DMS53 treated with DMSO at 0.1 percent for 48 hours (cell line): Measurements from ENCODE around the gene SNX7.

Experiments
- DNase-seq: peaks from one replicate; lab custom pipeline; 2025; ENCODE audit not compliant: unreplicated experiment; lab: John Stamatoyannopoulos, UW

Gene SNX7

DNA sequence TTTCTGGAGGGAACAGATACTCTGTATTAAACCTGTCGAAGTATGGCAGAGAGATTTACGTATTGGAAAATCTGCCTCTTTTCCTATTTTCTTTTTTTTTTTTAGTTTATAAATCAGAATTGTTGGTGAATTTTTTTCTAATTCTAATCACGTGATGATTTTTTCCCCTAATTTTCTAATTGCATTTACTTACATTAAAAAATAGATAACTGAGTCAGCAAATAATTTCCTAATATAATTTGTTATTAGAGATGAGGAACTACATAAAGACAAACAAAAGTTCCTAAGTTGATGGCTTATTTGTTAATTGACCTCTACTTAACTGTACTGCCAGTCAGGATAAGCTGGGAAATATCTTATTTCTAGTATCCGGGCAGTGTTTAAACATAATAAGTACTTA, 34.6 kb downstream of the SNX7 start:
- DNase-seq = no peak

GRCh38 chr1:98697781-98698180, 36.3 kb downstream of the SNX7 start:
- DNase-seq = no peak

DNA sequence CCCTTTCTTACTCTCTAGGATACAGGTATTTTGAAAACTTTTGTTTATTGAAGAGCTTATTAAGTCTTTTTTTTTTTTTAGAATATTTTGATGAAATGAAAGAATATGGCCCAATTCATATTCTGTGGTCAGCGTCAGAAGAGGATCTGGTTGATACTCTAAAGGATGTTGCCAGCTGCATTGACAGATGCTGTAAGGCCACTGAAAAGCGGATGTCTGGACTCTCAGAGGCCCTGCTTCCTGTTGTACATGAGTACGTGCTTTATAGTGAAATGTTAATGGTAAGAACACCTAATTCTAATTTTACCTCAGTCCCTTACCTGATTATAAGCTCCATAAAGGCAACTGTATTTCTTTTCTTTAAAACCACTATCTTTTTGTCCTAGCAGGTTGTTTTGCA, 37.1 kb downstream of the SNX7 start:
- DNase-seq = no peak

DNA sequence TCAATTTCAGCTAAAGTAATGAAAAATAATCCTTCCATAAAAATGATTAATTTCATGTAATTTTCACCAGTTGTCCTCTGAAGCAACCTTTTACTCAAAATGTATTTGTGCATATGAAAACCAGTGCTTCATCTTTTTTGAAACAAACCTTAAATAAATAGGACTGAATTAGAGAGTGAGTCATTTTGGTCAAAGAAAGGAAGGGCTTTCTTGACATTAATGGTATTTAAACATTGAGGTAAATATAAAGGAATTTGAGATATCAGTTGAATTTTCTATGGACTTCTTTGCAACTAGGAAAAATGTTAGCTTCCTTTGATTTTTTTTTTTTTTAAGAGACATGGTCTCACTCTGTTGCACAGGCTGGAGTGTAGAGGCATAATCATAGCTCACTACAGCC, 38.7 kb downstream of the SNX7 start:
- peak; percentile 10 for DNase-seq

- DNase-seq = no peak
Observed at GRCh38 chr1:98702976-98703375, 41.5 kb downstream of the SNX7 start.

GRCh38 chr1:98704474-98704873, 43.0 kb downstream of the SNX7 start:
- DNase-seq = no peak

DNA sequence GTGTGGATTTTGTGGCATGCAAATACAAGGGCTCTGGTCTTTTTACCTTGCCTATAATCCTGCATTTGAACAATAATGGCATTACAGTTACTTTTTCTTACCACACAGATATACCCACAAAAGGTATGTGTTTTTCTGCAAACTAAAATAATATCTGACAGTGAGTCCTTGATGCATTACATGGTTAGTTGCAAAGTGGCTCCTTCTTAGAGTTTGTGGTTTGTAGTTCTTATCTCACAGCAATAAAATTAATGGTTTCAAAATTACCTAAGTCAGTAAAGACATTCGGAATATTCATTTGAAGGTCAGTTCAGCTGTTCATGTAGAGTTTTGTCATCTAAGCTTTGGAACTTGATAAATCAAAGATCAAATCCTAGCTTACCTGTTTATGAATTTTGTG, 43.5 kb downstream of the SNX7 start:
- DNase-seq = no peak

GRCh38 chr1:98705591-98705990, 44.1 kb downstream of the SNX7 start:
- no peak for DNase-seq

DNA sequence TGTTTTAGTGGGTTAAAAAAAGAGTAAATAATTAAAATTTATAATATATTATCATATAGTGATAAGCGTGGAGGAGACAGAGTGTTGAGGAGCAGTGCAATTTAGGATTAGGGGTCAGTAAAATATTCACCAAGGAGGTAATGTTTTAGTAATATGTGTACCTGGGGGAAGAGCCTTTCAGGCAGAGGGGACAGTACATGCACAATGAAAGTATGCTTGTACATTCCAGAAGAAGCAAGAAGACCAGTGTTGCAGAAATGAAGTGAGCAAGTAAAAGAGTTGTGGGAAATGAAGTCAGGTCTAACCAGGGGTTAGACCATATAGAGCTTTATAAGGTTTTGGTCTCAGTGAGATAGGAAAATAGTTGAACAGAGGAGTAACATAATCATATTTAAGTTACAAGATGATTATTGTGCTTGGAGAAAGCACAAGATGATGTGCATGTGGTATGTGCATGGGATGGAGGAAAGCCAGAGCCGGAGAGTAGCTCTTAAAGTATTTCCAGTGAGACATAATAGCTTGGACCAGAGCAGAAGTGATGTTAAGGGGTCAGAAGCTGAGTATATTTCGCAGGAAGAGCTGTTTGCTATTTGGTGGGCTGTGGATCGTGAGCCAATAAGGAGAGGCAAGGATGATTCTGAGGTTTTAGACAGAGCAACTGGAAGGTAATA, 44.8 kb downstream of the SNX7 start:
- no peak for DNase-seq

- no peak for DNase-seq
Observed at GRCh38 chr1:98707556-98707955, 46.0 kb downstream of the SNX7 start.

- DNase-seq = no peak
Observed at GRCh38 chr1:98709906-98710305, 48.4 kb downstream of the SNX7 start.

- no peak for DNase-seq
Observed at GRCh38 chr1:98723574-98723973, 62.1 kb downstream of the SNX7 start.

DNA sequence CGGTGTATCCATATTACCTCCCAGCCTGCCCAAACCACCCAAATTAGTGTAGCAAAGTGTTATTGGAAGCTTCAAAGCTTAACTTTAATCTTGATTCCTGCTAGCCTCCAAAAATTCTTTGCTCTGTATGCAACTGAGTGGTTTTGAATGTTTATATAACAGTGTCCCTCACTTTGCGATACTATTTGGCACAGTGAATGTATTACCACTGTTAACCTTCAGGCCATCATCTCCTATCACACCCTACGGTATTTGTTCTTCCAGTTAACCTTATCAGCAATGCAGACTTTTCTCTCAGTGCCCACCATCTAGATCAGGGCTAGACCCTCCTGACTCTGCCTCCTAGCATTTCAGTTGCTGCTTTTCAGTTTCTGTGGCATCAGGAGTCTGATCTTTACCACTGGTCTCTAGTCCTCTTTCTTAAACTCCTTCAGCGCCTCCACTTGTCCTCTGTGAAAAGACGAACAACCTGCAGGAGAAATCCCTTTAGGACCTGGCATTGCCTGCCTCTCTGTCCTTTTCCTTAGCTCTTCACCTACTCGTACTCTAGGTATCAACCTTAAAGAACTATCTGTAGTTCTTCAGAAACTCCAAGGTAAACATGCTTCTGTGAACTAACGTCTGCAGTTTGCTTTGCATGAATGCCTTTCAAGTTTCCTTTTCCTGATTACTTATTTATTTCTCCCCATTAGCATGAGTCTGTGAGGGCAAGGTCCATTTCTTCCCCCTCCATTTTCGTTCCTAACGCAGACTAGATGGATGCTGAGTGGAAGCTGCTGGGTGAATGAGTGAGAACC, 71.7 kb downstream of the SNX7 start:
- peak; percentile 92 for DNase-seq

- DNase-seq = no peak
Observed at GRCh38 chr1:98733782-98734112, 72.2 kb downstream of the SNX7 start.

DNA sequence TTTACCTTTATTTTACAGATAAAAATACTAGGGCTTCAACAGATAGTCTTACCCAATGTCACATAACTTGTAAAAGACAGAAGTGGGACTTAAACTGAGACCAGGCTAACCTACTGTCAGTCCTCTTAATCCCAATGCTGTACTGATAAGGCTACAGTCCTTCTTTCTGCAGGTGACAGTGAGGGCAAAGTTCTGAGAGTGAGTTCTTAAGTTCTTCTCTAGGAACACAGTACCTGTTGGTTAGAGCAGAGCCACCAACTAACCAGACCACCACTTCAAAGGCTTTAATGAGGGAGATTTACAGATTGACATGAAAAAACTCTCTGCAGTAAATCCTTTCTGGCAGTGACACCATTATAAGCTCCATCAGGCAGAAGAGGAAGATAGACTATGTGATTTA, 74.2 kb downstream of the SNX7 start:
- no peak for DNase-seq

- DNase-seq = no peak
Observed at GRCh38 chr1:98737835-98738234, 76.3 kb downstream of the SNX7 start.

DNA sequence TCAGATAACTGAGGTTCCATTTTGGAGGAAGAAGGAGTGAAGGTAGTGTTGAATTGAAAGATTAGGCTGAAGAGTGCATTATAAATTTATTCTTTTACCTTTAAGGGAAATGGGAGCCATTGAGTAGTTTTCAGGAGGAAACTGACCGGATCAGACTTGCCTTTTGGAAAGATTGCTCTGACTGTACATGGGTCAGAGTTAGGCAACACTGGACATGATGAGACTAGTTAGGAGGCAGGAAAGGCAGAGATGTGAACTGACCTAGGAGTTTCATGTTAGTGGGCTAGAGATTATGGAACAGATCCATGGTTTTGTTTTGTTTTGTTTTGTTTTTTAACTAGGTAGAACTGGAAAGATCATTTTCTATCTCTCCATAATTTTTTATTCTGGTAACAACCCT, 78.2 kb downstream of the SNX7 start:
- no peak for DNase-seq

- no peak for DNase-seq
Observed at GRCh38 chr1:98741164-98741563, 79.6 kb downstream of the SNX7 start.

GRCh38 chr1:98749152-98749756, 87.7 kb downstream of the SNX7 start:
- peak; percentile 41 for DNase-seq

- no peak for DNase-seq
Observed at GRCh38 chr1:98754176-98754575, 92.7 kb downstream of the SNX7 start.

DNA sequence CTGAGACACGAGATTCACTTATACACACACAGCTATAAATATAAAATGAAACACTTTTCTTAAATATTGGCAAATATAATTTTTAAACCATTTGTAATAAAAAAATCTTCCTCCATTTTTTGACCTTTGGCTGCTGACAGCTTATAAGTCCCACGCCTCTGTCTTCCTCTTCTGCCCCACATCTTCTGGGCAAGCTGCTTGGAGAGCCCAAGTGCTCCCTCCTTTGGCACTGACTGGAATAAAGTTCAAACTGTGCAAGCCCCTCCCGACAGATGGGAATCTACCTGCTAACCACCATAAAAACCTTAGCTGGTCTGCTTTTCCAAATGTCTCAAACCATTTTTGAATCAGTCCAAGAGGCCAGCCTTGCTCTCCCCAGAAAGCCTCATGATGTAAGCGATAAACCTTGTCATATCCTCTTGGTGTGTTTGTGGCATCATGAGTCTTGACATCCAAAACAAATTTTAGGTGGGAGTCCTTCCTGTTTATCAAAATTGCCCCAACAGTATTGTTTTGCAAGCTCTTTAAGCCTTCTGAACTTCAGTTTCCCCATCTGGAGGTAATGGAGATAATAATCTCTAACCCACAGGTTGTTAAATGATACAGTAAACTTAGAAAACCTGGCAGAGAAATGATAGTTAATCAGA, 99.8 kb downstream of the SNX7 start:
- DNase-seq = no peak
